ENCODE data around the gene NDUFS4.
"Not testable (repeated sequence)": the region's sequence is repeated elsewhere in the genome, so short reads cannot be mapped to it uniquely, and the experiment has no call there.

The NDUFS4 gene

GRCh38 chr5:53569453-53569852, 9.0 kb downstream of the NDUFS4 start:
- DNase-seq (ENCODE audit: low read depth, low spot score), result no peak
- no peak overlapping the region for H3K27ac ChIP-seq

DNA sequence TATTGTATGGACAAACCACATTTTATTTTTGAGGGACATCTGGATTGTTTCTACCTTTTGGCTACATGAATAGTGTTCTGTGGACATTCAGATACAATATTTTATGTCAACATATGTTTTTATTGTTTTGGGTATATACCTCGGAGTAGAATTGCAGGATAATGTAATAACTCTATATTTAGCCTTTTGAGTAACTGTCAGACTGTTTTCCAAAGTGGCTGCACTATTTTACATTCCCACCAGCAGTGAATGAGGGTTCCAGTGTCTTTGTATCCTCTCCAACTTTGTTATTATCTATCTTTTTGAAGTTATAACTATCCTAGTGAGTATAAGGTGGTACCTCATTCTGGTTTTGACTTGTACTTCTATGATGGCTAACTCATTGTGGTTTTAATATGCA, 11.0 kb downstream of the NDUFS4 start:
- no peak for DNase-seq (ENCODE audit: low read depth, low spot score)
- H3K27ac ChIP-seq, result no peak overlapping the region

DNA sequence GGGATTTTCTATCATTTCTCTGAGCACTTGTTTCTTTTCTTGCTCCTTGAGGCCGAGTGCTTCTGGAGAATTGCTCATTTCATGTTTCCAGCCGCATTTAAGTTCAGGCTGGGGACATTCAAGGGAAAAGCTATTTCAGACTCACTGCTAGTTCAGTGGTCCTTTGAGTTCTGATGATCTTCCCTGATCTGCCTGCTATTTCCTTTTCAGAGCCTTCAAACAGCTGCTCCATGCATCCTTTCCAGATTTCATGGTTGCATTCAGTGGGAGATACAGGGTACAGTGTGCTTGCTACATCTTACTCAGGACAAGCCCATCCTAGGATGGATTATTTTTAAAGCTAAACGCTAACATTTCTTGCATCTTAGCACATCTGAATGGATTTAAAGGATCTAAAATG, 14.7 kb downstream of the NDUFS4 start:
- H3K27ac ChIP-seq, result no peak overlapping the region
- no peak for DNase-seq (ENCODE audit: low read depth, low spot score)

DNA sequence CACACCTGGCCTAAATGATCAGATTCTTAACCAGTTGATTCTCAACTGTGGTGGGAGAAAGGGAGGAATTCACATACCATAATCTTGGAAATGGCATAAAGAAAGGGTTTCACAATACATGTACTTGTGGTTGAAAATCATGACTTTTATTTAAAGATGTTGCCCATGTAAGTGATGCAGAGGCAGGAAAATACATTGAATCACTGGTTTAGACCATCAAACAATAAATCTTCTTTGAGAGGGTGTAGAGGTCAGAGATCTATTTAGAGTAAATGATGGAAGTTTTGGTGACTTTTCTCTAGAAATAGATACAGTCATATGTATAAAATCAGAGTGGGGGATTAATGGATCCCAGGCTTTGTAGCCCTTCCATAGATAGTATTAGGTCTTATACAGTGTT, 15.4 kb downstream of the NDUFS4 start:
- no peak overlapping the region for H3K27ac ChIP-seq
- no peak for DNase-seq (ENCODE audit: low read depth, low spot score)

- DNase-seq (ENCODE audit: low read depth, low spot score), result no peak
- no peak overlapping the region for H3K27ac ChIP-seq
These were observed 16.2 kb downstream of the NDUFS4 start for GRCh38 chr5:53576674-53577073.

- H3K27ac ChIP-seq, result no peak overlapping the region
- no peak for DNase-seq (ENCODE audit: low read depth, low spot score)
These were observed 18.4 kb downstream of the NDUFS4 start for GRCh38 chr5:53578854-53579253.

- DNase-seq (ENCODE audit: low read depth, low spot score), result no peak
These were observed 20.1 kb downstream of the NDUFS4 start for GRCh38 chr5:53580547-53580946.

DNA sequence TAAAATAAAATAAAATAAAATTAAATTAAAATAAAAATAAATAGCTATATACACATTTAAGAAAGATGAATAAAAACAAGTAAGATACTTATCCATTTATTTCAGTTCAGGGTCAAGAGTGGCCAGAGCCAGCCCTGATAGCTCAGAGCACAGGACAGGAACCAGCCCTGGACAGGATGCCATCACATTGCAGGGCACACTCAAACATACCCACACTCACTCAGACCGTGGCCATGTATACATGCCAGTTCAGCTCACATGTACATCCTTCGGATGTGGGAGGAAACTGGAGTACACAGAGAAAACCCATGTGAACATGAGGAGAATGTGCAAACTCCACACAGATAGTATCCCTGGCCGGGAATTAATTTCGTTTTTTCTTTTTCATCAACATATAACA, 21.8 kb downstream of the NDUFS4 start:
- H3K27ac ChIP-seq, result no peak overlapping the region
- DNase-seq (ENCODE audit: low read depth, low spot score), result no peak

More at GRCh38 chr5:53580547-53580946, 20.1 kb downstream of the NDUFS4 start:
- no peak overlapping the region for H3K27ac ChIP-seq

GRCh38 chr5:53590759-53591158, 30.3 kb downstream of the NDUFS4 start:
- no peak for DNase-seq (ENCODE audit: low read depth, low spot score)
- no peak overlapping the region for H3K27ac ChIP-seq

DNA sequence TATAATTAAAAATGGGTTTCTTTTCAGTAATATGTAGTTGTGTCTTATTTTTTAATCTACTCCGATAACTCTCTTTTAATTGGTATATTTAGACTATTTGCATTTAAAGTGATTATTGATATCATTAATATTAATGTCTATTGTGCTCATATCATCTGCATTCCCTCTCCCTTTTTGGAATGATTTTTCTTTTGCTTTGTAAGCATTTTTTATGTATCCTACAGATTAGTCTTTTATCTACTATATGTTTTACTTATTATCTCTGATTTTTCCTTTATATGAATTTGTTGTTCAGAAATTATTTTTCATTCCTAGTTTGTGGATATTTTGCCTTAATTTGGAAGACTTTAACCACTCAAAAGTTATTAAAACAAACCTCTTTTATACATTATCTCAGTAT, 34.0 kb downstream of the NDUFS4 start:
- no peak overlapping the region for H3K27ac ChIP-seq
- no peak for DNase-seq (ENCODE audit: low read depth, low spot score)

- H3K27ac ChIP-seq, result no peak overlapping the region
- DNase-seq (ENCODE audit: low read depth, low spot score), result no peak
These were observed 37.5 kb downstream of the NDUFS4 start for GRCh38 chr5:53597894-53598293.

GRCh38 chr5:53601570-53601969, 41.1 kb downstream of the NDUFS4 start:
- peak; percentile 65 for DNase-seq (ENCODE audit: low read depth, low spot score)
- peak overlapping the region; percentile 84 for H3K27ac ChIP-seq

- peak overlapping the region; percentile 3 for H3K27ac ChIP-seq
- DNase-seq (ENCODE audit: low read depth, low spot score), result no peak
These were observed 42.7 kb downstream of the NDUFS4 start for GRCh38 chr5:53603009-53603687.

DNA sequence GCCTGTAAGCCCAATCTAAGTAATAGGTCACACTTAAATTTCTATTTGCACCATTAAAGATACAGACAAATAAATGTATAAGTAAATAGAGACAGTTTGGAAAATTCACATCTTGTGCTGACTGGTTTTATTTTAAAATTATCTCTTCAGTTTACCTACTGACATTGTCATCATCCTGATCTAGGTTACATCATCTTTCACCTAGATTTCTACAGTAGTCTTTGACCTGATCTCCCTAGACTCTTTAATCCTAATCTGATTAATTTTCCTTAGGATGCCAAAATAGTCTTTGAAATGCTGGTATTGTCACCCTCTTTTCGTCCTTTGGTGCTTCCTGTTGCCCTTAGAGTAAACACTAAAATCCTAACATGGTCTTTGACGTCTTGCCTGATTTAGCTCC, 43.9 kb downstream of the NDUFS4 start:
- no peak overlapping the region for H3K27ac ChIP-seq
- no peak for DNase-seq (ENCODE audit: low read depth, low spot score)

- DNase-seq (ENCODE audit: low read depth, low spot score), result no peak
- no peak overlapping the region for H3K27ac ChIP-seq
These were observed 47.4 kb downstream of the NDUFS4 start for GRCh38 chr5:53607886-53608285.

DNA sequence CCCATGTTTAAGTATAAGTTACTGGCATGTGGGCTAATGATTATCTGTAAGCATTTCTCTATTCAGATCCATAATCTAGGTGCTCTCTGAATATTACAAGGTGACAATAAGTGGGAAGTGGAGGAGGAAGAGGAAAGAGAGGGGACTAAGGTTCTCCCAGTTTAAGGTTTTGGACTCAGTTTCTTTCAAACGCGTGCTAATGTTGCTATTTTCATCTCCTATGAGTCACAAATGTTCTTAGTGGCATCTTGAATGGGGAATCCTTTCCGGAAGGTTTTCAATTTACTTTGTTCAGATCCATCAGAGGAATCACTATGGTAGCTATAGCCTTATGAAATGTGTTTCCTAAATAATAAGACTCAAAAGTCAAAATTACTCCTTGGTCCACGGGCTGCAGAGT, 48.5 kb downstream of the NDUFS4 start:
- DNase-seq (ENCODE audit: low read depth, low spot score); H3K27ac ChIP-seq: not testable (repeated sequence)

GRCh38 chr5:53613061-53613460, 52.6 kb downstream of the NDUFS4 start:
- DNase-seq (ENCODE audit: low read depth, low spot score), result no peak

GRCh38 chr5:53613536-53613935, 53.1 kb downstream of the NDUFS4 start:
- no peak overlapping the region for H3K27ac ChIP-seq
- no peak for DNase-seq (ENCODE audit: low read depth, low spot score)

More at GRCh38 chr5:53613061-53613460, 52.6 kb downstream of the NDUFS4 start:
- no peak overlapping the region for H3K27ac ChIP-seq

DNA sequence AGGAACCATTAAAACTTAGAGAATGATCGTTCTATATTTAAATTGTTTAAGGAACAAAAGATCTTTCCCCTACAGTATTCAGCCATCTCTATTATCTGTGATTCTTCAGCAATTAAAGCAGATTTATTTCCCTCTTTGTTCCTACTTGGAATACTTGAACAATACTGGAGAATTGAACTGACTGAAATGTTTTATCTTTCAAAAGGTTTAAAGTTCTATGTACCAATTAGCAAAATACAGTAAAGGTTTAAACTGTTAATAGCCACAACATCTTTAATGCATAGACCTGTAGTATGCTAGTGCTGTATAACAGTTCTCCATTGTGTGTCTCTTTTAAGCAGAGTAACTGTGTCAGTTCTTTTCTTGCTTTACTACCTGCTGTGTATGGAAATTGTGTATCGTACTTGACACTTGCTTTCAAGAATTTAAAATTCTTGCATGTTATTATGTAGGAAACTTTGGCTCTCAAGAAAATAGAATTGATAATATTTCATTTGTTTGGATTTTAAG, 54.0 kb downstream of the NDUFS4 start:
- DNase-seq (ENCODE audit: low read depth, low spot score), result no peak
- no peak overlapping the region for H3K27ac ChIP-seq

DNA sequence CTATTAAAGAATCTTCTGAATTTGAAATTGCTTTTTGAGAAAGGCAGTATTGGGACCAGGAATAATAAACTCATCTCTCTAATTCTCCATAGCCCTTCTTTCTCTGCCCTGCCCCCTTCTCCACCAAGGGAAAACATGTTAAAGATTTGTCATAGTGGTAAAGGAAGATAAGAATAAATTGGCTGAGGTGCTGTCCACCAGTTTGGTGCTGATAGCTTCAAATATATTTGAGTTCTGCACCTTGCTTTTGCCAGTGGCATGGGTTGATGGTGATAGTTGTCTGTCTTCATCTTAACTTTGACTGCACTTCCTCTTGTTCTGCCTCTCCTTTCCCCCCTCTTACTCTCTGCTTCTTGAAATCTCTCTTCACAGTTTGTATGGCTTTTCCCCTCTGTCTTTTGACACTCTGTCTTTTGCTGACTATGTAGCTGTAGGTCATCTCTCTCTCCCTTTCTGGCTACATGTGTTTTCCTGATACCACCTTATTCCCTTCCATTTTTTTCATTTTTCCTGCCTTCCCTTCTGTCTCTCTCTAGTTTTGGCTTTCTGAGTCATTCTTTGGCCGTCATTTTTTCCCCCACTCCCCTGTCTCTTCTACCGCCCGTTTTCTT, 56.6 kb downstream of the NDUFS4 start:
- H3K27ac ChIP-seq, result no peak overlapping the region
- DNase-seq (ENCODE audit: low read depth, low spot score), result no peak

GRCh38 chr5:53631251-53631650, 70.8 kb downstream of the NDUFS4 start:
- no peak for DNase-seq (ENCODE audit: low read depth, low spot score)
- H3K27ac ChIP-seq, result no peak overlapping the region

DNA sequence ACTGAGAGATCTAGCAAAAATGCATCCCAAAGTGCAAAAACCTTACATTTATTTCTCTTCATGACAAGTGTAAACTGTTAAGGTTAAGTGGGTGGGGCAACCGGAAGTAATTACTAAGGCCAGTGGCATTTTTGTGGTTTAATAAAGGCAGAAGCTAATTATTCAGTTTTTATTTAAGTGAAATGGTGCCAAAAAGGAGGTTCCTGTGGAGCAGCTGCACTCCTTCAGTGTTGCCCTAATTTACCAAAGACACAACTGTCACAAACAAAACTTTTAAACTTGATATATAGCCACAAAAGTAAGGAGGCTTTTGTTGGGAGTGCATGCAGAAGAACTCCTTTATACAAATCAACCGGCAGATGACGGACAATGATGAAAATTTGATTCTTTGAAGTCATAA, 81.6 kb downstream of the NDUFS4 start:
- no peak for DNase-seq (ENCODE audit: low read depth, low spot score)

More for the DNA sequence above, 81.6 kb downstream of the NDUFS4 start:
- peak overlapping the region; percentile 13 for H3K27ac ChIP-seq
